GM19023 (cell line): Measurements from ENCODE around the gene ASXL3.

Source experiments
- ATAC-seq: cut with Tn5 transposase; IDR thresholded peaks from one replicate; pipeline ENCODE4 v1.9.1; 2021; ENCODE audit warnings: mild to moderate bottlenecking, moderate library complexity; ENCODE audit not compliant: unreplicated experiment

The ASXL3 gene

DNA sequence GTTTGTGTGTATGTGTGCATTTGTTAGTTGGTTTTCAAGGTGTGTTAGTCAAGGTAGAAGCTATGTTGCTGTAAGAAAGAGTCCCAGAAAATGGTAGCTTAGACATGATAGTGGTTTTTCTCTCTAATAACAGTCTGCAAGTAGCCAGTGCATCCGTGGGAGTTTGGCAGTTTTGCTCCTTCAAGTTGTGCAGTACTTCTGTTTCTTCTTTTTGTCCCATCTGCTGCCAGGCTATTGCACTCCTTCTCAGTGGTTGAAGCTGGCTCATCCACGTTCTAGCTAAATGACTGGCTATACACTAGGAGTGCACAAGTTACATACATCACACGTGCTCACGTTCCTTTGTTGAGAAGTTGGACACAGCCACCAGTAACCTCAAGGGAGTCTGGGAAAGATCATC lies 134.7 kb downstream of the ASXL3 start:
- no peak for ATAC-seq

- ATAC-seq = no peak
Observed at GRCh38 chr18:33716061-33716683, 138.2 kb downstream of the ASXL3 start.

DNA sequence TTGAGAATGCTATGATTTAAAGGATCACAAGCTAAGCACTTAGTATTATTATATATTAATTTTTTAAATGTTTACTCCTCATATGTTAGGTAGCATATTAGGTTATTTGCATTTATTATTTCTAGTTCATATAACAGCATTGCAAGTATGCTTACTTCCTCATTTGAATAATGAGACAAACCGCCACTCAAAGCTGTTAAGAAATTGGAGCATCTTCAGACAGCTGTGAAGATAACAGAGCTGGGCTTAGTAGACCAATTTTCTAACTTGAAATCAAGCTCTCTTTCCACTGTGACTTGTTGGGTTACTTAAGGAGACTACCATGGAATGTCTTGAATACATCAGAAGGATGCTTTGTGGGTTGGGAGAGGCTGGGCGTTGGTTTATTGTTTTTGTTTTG lies 139.3 kb downstream of the ASXL3 start:
- ATAC-seq = no peak

GRCh38 chr18:33720133-33720532 lies 142.1 kb downstream of the ASXL3 start:
- no peak for ATAC-seq

- no peak for ATAC-seq
Observed at GRCh38 chr18:33729556-33729955, 151.5 kb downstream of the ASXL3 start.

GRCh38 chr18:33733376-33733775 lies 155.4 kb downstream of the ASXL3 start:
- ATAC-seq = no peak

GRCh38 chr18:33735428-33735827 lies 157.4 kb downstream of the ASXL3 start:
- ATAC-seq = no peak

DNA sequence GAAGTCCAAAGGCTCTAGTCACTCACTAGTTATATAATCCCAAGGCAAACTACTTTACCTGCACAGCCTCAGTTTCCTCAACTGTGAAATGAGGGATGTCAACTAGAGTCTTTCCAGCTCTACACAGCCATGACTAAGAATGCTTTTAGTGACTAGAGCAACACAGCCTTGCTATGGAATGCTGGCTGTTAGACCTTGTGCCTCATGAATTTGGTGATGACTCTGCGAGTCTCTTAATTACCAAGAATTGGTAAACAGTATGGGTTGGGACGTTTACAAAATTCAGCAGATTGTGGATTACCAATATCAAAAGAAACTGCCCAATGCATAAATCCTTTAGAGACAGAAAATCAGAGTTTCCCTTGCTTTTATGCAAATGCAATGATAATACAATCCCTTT lies 163.7 kb downstream of the ASXL3 start:
- no peak for ATAC-seq

GRCh38 chr18:33744032-33744697 lies 166.1 kb downstream of the ASXL3 start:
- no peak for ATAC-seq

GRCh38 chr18:33745151-33745795 lies 167.3 kb downstream of the ASXL3 start:
- no peak for ATAC-seq

GRCh38 chr18:33745871-33746545 lies 168.0 kb downstream of the ASXL3 start:
- ATAC-seq = no peak

DNA sequence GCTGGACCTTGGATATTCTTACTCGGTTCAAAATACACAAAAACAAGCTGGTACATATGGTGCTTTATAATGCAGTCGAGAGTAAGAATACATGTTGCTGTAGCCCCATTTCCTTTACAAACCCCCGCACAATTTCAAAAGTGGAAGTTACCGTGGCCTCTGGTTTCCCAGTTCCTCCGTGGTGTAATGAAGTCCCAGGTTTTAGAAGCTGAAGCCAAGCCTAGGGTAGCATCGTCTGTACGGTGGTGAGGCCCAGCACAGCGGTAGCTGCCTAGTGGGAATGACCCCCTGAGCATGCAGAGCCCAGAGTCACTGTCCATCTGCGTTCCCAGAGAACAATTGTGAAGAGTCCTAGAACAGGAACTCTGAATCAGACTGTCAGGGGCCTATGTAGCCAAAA lies 171.8 kb downstream of the ASXL3 start:
- no peak for ATAC-seq

DNA sequence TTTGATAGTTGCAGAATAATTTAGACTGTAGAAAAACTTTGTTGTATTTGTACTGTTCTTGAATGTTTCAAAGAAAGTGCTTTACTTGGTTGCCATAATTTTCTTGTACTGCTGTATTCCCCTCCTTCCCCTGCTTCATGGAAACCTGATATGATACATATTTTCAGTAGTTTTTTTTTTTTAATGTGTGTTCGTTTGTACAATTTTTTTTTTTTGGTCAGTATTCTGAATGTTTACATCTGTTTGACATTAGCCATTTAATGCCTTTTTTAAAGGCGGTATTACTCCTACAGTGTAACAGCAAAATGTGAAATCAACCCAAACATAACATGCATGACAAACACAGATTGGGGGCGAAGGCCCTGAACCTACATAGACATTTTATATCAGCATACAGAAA lies 172.3 kb downstream of the ASXL3 start:
- no peak for ATAC-seq

DNA sequence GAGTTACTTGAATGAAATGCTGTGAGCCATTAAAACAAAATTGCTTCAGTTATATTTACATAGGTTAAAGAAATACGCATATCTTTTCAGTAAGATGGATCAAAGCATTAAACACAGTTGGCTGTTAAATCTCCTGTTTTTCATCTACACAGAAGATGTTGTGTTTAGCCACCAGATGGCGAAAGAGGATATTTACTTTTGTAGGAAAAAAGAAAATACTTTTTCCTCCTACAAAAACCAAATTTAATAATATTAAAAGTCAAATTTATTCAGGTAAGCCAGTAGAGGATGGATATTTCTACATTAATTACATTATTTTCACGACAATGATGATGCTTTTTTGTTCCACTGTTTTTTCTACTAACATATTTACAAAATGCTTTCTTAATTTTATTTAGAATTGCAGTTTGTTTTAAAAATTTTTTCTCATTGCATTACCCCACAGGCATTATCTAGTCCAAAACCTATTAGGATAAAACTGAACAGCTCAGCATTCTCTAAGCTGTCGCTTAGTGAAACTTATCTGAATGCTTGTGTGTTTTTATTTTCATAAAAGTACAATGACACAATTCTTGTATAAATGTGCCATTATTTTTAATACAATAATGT lies 173.7 kb downstream of the ASXL3 start:
- ATAC-seq = no peak

DNA sequence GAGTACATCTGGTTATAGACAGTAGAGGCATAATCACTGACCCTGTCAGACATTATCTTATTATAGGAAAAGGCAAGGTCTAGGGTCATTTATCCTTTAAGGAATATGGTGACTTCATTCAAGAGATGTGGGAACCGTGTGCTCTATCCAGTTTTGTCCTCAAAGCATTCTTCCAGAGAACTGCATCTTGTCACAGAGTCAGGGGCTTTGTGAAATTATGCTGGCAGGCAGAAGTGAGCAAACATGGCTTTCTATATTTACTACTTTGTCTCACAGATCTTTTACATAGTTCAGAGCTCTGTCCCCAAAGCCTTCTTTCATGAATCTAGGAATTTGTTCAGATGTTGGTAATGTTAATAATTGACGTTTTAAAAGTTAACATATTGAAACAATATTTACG lies 177.4 kb downstream of the ASXL3 start:
- no peak for ATAC-seq

DNA sequence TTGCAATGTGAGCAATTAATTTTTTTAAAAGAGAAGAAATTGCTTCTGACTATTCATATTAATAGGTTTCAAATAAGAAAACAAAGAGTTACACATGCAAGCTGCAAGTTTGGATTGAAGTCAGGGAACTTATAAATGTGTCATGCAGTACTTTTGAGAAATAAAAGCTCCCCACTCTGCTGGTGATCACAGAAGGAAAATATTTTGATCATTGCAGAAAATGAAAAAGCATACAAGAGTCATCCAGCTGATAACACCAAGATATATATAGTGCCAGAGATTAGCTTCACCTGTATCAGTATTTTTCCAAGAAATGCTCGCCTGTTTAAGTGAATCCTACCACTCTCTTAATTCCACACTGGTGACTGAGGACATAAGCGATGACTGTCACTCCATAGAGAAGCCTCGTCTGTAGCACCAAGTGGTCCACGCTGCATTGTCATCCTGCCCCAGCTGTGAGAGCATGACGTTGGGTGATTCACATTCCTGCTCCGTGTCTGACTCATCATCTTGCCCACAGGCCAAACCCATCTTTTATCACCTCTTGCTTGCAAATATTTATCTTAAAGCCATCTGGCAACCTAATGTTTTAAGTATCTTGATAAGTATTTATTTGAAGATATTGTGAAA lies 178.0 kb downstream of the ASXL3 start:
- no peak for ATAC-seq

GRCh38 chr18:33757037-33757436 lies 179.0 kb downstream of the ASXL3 start:
- ATAC-seq = no peak

- ATAC-seq = no peak
Observed at GRCh38 chr18:33761363-33761762, 183.3 kb downstream of the ASXL3 start.

- no peak for ATAC-seq
Observed at GRCh38 chr18:33781429-33781828, 203.4 kb downstream of the ASXL3 start.
